Measurements from ENCODE around the gene PKD1.
A peak's percentile ranks its signal among the peaks of the same experiment; 100 is the strongest.

Gene PKD1

DNA sequence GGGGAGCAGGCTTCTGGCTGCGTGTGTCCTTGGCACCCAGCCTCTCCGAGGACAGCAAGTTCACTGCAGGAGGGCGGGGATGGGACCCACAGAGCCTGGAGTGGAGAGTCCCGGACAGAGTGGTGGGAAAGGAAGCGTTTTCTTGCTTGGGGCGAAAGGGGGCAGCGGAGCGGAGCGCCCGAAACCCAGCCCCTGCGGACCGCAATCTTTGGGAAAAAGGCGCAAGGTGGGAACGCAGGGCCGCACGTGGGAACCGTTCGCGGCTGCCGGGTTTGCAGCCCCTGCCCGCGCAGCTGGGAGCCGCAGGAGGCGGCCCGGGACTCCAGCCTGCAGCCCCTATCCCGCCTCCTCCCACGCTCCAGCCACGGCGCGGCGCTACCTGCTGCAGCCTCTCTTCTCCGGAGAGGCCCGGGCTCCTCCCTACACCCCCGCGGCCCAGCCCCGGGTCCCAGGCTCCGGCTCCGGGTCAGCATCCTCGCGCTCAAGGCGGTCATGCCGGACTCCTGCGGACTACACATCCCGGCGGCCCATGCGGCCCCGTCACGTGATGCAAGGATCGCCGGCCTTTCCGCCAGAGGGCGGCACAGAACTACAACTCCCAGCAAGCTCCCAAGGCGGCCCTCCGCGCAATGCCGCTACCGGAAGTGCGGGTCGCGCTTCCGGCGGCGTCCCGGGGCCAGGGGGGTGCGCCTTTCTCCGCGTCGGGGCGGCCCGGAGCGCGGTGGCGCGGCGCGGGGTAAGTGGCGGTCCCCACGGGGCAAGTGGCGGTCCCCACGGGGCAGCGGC is 88.2 kb downstream of the PKD1 start, which contains the start of the genes NTHL1 and TSC2 (continued):
- TF ChIP-seq EGR2 (tag by site-specific recombination; IDR thresholded peaks at IDR 0.05; ENCODE audit: low read depth) (peak; percentile 92), ZNF658 (tag by site-specific recombination; IDR thresholded peaks at IDR 0.05) (no peak), ZNF561 (tag by site-specific recombination; IDR thresholded peaks at IDR 0.05; ENCODE audit: borderline replicate concordance) (peak; percentile 62; the same call in 1 of the 2 replicates), TRIM28 (IDR thresholded peaks at IDR 0.05; ENCODE audit: borderline replicate concordance, low read length) (no peak), MYNN (tag by site-specific recombination; IDR thresholded peaks at IDR 0.05; ENCODE audit: borderline replicate concordance) (no peak), PRDM1 (tag by site-specific recombination; IDR thresholded peaks at IDR 0.05) (peak; percentile 17; the same call in 1 of the 2 replicates), ZNF426 (tag by site-specific recombination; IDR thresholded peaks at IDR 0.05) (no peak), GLIS2 (tag by site-specific recombination; IDR thresholded peaks at IDR 0.05) (peak; percentile 74), ZNF175 (tag by site-specific recombination; IDR thresholded peaks at IDR 0.05) (no peak), KLF8 (tag by site-specific recombination; IDR thresholded peaks at IDR 0.05) (peak; percentile 80), ZFP37 (tag by site-specific recombination; IDR thresholded peaks at IDR 0.05) (no peak; the same call in 1 of the 2 replicates), ZNF157 (tag by site-specific recombination; IDR thresholded peaks at IDR 0.05) (no peak), SCRT1 (tag by site-specific recombination; IDR thresholded peaks at IDR 0.05; ENCODE audit: borderline replicate concordance) (no peak), ZFHX2 (tag by site-specific recombination; conservative IDR thresholded peaks at IDR 0.05) (peak; percentile 91), ZNF76 (tag by site-specific recombination; IDR thresholded peaks at IDR 0.05; ENCODE audit: borderline replicate concordance, low read depth) (peak; percentile 99), ZNF701 (tag by site-specific recombination; IDR thresholded peaks at IDR 0.05) (no peak), ZBTB21 (tag by site-specific recombination; IDR thresholded peaks at IDR 0.05) (no peak), GLI4 (tag by site-specific recombination; IDR thresholded peaks at IDR 0.05) (no peak), ZNF114 (tag by site-specific recombination; IDR thresholded peaks at IDR 0.05) (no peak), BCL11A (tag by site-specific recombination; IDR thresholded peaks at IDR 0.05; ENCODE audit: low read depth) (no peak), ZNF311 (tag by site-specific recombination; IDR thresholded peaks at IDR 0.05; ENCODE audit: borderline replicate concordance) (no peak), ZNF416 (tag by site-specific recombination; IDR thresholded peaks at IDR 0.05) (no peak)
- TF ChIP-seq, protein P1, sequence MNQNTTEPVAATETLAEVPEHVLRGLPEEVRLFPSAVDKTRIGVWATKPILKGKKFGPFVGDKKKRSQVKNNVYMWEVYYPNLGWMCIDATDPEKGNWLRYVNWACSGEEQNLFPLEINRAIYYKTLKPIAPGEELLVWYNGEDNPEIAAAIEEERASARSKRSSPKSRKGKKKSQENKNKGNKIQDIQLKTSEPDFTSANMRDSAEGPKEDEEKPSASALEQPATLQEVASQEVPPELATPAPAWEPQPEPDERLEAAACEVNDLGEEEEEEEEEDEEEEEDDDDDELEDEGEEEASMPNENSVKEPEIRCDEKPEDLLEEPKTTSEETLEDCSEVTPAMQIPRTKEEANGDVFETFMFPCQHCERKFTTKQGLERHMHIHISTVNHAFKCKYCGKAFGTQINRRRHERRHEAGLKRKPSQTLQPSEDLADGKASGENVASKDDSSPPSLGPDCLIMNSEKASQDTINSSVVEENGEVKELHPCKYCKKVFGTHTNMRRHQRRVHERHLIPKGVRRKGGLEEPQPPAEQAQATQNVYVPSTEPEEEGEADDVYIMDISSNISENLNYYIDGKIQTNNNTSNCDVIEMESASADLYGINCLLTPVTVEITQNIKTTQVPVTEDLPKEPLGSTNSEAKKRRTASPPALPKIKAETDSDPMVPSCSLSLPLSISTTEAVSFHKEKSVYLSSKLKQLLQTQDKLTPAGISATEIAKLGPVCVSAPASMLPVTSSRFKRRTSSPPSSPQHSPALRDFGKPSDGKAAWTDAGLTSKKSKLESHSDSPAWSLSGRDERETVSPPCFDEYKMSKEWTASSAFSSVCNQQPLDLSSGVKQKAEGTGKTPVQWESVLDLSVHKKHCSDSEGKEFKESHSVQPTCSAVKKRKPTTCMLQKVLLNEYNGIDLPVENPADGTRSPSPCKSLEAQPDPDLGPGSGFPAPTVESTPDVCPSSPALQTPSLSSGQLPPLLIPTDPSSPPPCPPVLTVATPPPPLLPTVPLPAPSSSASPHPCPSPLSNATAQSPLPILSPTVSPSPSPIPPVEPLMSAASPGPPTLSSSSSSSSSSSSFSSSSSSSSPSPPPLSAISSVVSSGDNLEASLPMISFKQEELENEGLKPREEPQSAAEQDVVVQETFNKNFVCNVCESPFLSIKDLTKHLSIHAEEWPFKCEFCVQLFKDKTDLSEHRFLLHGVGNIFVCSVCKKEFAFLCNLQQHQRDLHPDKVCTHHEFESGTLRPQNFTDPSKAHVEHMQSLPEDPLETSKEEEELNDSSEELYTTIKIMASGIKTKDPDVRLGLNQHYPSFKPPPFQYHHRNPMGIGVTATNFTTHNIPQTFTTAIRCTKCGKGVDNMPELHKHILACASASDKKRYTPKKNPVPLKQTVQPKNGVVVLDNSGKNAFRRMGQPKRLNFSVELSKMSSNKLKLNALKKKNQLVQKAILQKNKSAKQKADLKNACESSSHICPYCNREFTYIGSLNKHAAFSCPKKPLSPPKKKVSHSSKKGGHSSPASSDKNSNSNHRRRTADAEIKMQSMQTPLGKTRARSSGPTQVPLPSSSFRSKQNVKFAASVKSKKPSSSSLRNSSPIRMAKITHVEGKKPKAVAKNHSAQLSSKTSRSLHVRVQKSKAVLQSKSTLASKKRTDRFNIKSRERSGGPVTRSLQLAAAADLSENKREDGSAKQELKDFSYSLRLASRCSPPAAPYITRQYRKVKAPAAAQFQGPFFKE (tag by site-specific recombination; IDR thresholded peaks at IDR 0.05; ENCODE audit: borderline replicate concordance): no peak; the same call in 1 of the 2 replicates
- TF ChIP-seq, protein P2, sequence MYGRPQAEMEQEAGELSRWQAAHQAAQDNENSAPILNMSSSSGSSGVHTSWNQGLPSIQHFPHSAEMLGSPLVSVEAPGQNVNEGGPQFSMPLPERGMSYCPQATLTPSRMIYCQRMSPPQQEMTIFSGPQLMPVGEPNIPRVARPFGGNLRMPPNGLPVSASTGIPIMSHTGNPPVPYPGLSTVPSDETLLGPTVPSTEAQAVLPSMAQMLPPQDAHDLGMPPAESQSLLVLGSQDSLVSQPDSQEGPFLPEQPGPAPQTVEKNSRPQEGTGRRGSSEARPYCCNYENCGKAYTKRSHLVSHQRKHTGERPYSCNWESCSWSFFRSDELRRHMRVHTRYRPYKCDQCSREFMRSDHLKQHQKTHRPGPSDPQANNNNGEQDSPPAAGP (tag by site-specific recombination; IDR thresholded peaks at IDR 0.05): peak; percentile 51; the same call in 1 of the 2 replicates
- TF ChIP-seq, protein P3, sequence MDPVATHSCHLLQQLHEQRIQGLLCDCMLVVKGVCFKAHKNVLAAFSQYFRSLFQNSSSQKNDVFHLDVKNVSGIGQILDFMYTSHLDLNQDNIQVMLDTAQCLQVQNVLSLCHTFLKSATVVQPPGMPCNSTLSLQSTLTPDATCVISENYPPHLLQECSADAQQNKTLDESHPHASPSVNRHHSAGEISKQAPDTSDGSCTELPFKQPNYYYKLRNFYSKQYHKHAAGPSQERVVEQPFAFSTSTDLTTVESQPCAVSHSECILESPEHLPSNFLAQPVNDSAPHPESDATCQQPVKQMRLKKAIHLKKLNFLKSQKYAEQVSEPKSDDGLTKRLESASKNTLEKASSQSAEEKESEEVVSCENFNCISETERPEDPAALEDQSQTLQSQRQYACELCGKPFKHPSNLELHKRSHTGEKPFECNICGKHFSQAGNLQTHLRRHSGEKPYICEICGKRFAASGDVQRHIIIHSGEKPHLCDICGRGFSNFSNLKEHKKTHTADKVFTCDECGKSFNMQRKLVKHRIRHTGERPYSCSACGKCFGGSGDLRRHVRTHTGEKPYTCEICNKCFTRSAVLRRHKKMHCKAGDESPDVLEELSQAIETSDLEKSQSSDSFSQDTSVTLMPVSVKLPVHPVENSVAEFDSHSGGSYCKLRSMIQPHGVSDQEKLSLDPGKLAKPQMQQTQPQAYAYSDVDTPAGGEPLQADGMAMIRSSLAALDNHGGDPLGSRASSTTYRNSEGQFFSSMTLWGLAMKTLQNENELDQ (tag by site-specific recombination; IDR thresholded peaks at IDR 0.05; ENCODE audit: low read depth): no peak
- TF ChIP-seq, protein P4, sequence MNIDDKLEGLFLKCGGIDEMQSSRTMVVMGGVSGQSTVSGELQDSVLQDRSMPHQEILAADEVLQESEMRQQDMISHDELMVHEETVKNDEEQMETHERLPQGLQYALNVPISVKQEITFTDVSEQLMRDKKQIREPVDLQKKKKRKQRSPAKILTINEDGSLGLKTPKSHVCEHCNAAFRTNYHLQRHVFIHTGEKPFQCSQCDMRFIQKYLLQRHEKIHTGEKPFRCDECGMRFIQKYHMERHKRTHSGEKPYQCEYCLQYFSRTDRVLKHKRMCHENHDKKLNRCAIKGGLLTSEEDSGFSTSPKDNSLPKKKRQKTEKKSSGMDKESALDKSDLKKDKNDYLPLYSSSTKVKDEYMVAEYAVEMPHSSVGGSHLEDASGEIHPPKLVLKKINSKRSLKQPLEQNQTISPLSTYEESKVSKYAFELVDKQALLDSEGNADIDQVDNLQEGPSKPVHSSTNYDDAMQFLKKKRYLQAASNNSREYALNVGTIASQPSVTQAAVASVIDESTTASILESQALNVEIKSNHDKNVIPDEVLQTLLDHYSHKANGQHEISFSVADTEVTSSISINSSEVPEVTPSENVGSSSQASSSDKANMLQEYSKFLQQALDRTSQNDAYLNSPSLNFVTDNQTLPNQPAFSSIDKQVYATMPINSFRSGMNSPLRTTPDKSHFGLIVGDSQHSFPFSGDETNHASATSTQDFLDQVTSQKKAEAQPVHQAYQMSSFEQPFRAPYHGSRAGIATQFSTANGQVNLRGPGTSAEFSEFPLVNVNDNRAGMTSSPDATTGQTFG (tag by site-specific recombination; IDR thresholded peaks at IDR 0.05; ENCODE audit: borderline replicate concordance): no peak
- TF ChIP-seq, protein P5, sequence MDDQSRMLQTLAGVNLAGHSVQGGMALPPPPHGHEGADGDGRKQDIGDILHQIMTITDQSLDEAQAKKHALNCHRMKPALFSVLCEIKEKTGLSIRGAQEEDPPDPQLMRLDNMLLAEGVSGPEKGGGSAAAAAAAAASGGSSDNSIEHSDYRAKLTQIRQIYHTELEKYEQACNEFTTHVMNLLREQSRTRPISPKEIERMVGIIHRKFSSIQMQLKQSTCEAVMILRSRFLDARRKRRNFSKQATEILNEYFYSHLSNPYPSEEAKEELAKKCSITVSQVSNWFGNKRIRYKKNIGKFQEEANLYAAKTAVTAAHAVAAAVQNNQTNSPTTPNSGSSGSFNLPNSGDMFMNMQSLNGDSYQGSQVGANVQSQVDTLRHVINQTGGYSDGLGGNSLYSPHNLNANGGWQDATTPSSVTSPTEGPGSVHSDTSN (CRISPR knock-in tag; IDR thresholded peaks at IDR 0.05): 0 out of 2 replicates have a peak, but pooled peaks have one; percentile 33
